GM12878 (cell line): ENCODE measurements around the gene GATAD2B. TPM values are rescaled to one million over a fixed set of nuclear protein-coding genes. Genes with fewer than 3 reads are reported as not detected.

ENCODE experiments used
- ATAC-seq: fragments of 200-7000 bp; cut with Tn5 transposase; 3 replicates; pipeline ENCODE4 v1.9.1; 2020; ENCODE audit warnings: mild to moderate bottlenecking, moderate library complexity
- BruUV-seq: library from RNA; stranded (reverse); fragments of 400-500 nt; replicated peaks from 2 replicates; lab custom pipeline; 2021; lab: Mats Ljungman, UMichigan
- CTCF ChIA-PET: fragments of 300-600 bp; sonication (Branson Sonifier 250); formaldehyde crosslinking; extraction: SDS; loops from one replicate; lab custom pipeline; 2021; ENCODE audit warnings: inconsistent platforms; lab: Yijun Ruan, JAX
- POLR2A ChIA-PET: fragments of 350-600 bp; formaldehyde crosslinking; extraction: SDS; loops from one replicate; lab custom pipeline; 2021; ENCODE audit warnings: inconsistent platforms; lab: Charles Lee
- RAD21 ChIA-PET: fragments of 300-600 bp; sonication (Branson Sonifier 250); formaldehyde crosslinking; loops from one replicate; lab custom pipeline; 2023; ENCODE audit warnings: antibody characterized with exemption; ENCODE audit not compliant: unreplicated experiment; lab: Charles Lee
- SMC1A ChIA-PET: fragments of 300-600 bp; sonication (Branson Sonifier 250); formaldehyde crosslinking; loops from one replicate; lab custom pipeline; 2023; ENCODE audit not compliant: unreplicated experiment, uncharacterized antibody; lab: Charles Lee
- DNase-seq: peaks from one replicate; pipeline ENCODE4 v3.0.0-alpha.2; 2011; ENCODE audit warnings: low read depth, low spot score
- FAIRE-seq: peaks from 3 replicates; lab custom pipeline; 2011; peaks lifted over from hg19 to GRCh38; lab: Jason Lieb, UNC
- H2AFZ ChIP-seq: 2 replicates; pipeline ENCODE4 v1.6.0; 2011; ENCODE audit warnings: low read depth, low read length, control low read depth; ENCODE audit not compliant: control insufficient read depth
- H3K27ac ChIP-seq: 2 replicates; pipeline ENCODE4 v1.5.1; 2011; ENCODE audit warnings: control low read depth; ENCODE audit not compliant: control insufficient read depth, insufficient read depth
- H3K27me3 ChIP-seq, 2 experiments: replicated peaks in 1 of 2; 2 replicates each; pipeline versions ENCODE4 v1.6.0 to v1.6.1; 2011; ENCODE audit warnings: low read length in 1 of 2; ENCODE audit not compliant: control insufficient read depth in 2 of 2, insufficient read depth in 2 of 2
- H3K36me3 ChIP-seq, 2 experiments: 2 replicates each; pipeline ENCODE4 v1.5.1; 2011; ENCODE audit warnings: low read length in 1 of 2; ENCODE audit not compliant: control insufficient read depth in 2 of 2, insufficient read depth in 2 of 2
- H3K4me1 ChIP-seq: 2 replicates; pipeline ENCODE4 v1.6.1; 2011; ENCODE audit warnings: mild to moderate bottlenecking, low read length, moderate library complexity, mixed read lengths; ENCODE audit not compliant: control insufficient read depth, insufficient read depth
- H3K4me2 ChIP-seq: 2 replicates; pipeline ENCODE4 v1.6.0; 2011; ENCODE audit warnings: control low read depth; ENCODE audit not compliant: control insufficient read depth, insufficient read depth
- H3K4me3 ChIP-seq: fragments of 200-600 bp; sonication (generic); 2 replicates; pipeline ENCODE4 v1.5.1; 2016
- H3K79me2 ChIP-seq: 2 replicates; pipeline ENCODE4 v1.6.0; 2011; ENCODE audit warnings: low read length; ENCODE audit not compliant: control insufficient read depth, insufficient read depth
- H3K9ac ChIP-seq: 2 replicates; pipeline ENCODE4 v1.8.0; 2011; ENCODE audit warnings: low read length, control low read depth, mixed read lengths; ENCODE audit not compliant: control insufficient read depth, insufficient read depth
- H3K9me3 ChIP-seq: replicated peaks from 3 replicates; pipeline ENCODE4 v1.5.1; 2011; ENCODE audit warnings: mild to moderate bottlenecking, low read length; ENCODE audit not compliant: control insufficient read depth, insufficient read depth
- H4K20me1 ChIP-seq: 2 replicates; pipeline ENCODE4 v1.6.0; 2011; ENCODE audit not compliant: control insufficient read depth, insufficient read depth
- BACH1 ChIP-seq: fragments of 450-650 bp; IDR thresholded peaks from 2 replicates; pipeline ENCODE4 v1.6.1; 2017; ENCODE audit warnings: mild to moderate bottlenecking, borderline replicate concordance
- BMI1 ChIP-seq: fragments of 450-650 bp; IDR thresholded peaks from 2 replicates; pipeline ENCODE4 v1.6.1; 2016; ENCODE audit warnings: mild to moderate bottlenecking, moderate library complexity, borderline replicate concordance
- CHD1 ChIP-seq: IDR thresholded peaks from 2 replicates; pipeline ENCODE4 v1.6.1; 2012; ENCODE audit warnings: low read depth, low read length, improper control_type of control experiment
- CHD2 ChIP-seq: IDR thresholded peaks from 2 replicates; pipeline ENCODE4 v1.6.1; 2011; ENCODE audit warnings: low read depth, low read length, improper control_type of control experiment, borderline replicate concordance
- CREB1 ChIP-seq: IDR thresholded peaks from 2 replicates; pipeline ENCODE4 v1.6.1; 2012; ENCODE audit warnings: low read depth, mild to moderate bottlenecking, inconsistent platforms
- E2F8 ChIP-seq: fragments of 450-650 bp; IDR thresholded peaks from 2 replicates; pipeline ENCODE4 v1.6.1; 2018; ENCODE audit warnings: mild to moderate bottlenecking, low read depth, moderate library complexity; ENCODE audit not compliant: partially characterized antibody
- HSF1 ChIP-seq: fragments of 150-350 bp; IDR thresholded peaks from 2 replicates; pipeline ENCODE4 v1.6.1; 2014; ENCODE audit warnings: mild to moderate bottlenecking, low read depth, low read length
- IRF4 ChIP-seq: IDR thresholded peaks from 2 replicates; pipeline ENCODE4 v1.6.1; 2011; ENCODE audit warnings: low read depth, low read length
- KAT2A ChIP-seq: conservative IDR thresholded peaks from 2 replicates; pipeline ENCODE4 v1.6.1; 2011; ENCODE audit warnings: low read depth, low read length; ENCODE audit not compliant: control insufficient read depth
- MTA3 ChIP-seq: IDR thresholded peaks from 2 replicates; pipeline ENCODE4 v1.6.1; 2012; ENCODE audit warnings: low read length, inconsistent platforms, borderline replicate concordance
- SPI1 ChIP-seq: IDR thresholded peaks from 2 replicates; pipeline ENCODE4 v1.6.1; 2011; ENCODE audit warnings: low read depth, mild to moderate bottlenecking, low read length, moderate library complexity, borderline replicate concordance; ENCODE audit not compliant: insufficient read depth
- STAT1 ChIP-seq: fragments of 450-650 bp; conservative IDR thresholded peaks from 2 replicates; pipeline ENCODE4 v1.6.1; 2014; ENCODE audit warnings: antibody characterized with exemption, mild to moderate bottlenecking
- ZNF622 ChIP-seq: fragments of 450-650 bp; IDR thresholded peaks from 2 replicates; pipeline ENCODE4 v1.6.1; 2017; ENCODE audit warnings: mild to moderate bottlenecking, inconsistent platforms
- WGBS: methylation state at CpG from one replicate; pipeline ENCODE4 v1.1.6; 2016; ENCODE audit warnings: low lambda C conversion rate; ENCODE audit not compliant: insufficient replicate concordance, insufficient coverage; ENCODE audit errors: missing lambda C conversion rate; 5-methylcytosine and 5-hydroxymethylcytosine counted together
- in situ Hi-C: fragments of 300-500 bp; cut with MboI; formaldehyde crosslinking; loops from 9 replicates; pipeline ENCODE4 v1.14.3; 2018; ENCODE audit warnings: mixed read lengths
- intact Hi-C: fragments of 100-400 bp; cut with micrococcal nuclease; formaldehyde crosslinking; loops from one replicate; pipeline ENCODE4 v1.14.2; 2022; ENCODE audit not compliant: unreplicated experiment
- polyA plus RNA-seq, 11 experiments: library from polyadenylated mRNA; depleted of rRNA in 4 of 11; unstranded in 6 of 11; stranded (reverse) in 5 of 11; fragments of >200 nt; fragmentation: Nextera tagmentation in 4 of 11; fragmentation: Illumina TruSeq in 1 of 11; extraction: Ambion mirVana in 4 of 11; extraction: Trizol in 1 of 11; gene quantifications; 1 replicate in 1 of 11; 2 replicates in 10 of 11; pipeline versions ENCODE4 v1.2.1 to v1.2.3, GENCODE V29; 2011 to 2016; ENCODE audit warnings: inconsistent platforms in 2 of 11, missing spikeins in 2 of 11, low read depth in 1 of 11
- total RNA-seq, 4 experiments: library from RNA; depleted of rRNA in 3 of 4; stranded (reverse); fragments of >200 nt in 3 of 4; fragmentation: Illumina TruSeq in 1 of 4; extraction: Trizol in 1 of 4; gene quantifications; 2 replicates each; pipeline versions ENCODE4 v1.2.1 to v1.2.3, GENCODE V29; 2013 to 2021
- TF ChIP-seq, protein P1 (sequence below): fragments of 450-650 bp; IDR thresholded peaks from 2 replicates; pipeline ENCODE4 v1.6.1; 2014; ENCODE audit warnings: mild to moderate bottlenecking
- TF ChIP-seq, protein P2 (sequence below): fragments of 450-650 bp; IDR thresholded peaks from 2 replicates; pipeline ENCODE4 v1.6.1; 2017; ENCODE audit warnings: mild to moderate bottlenecking, moderate library complexity

Gene GATAD2B
- total and polyA plus RNA-seq, 10 of the 15 experiments (the other 5 are each of a cell fraction or from before 2014, with no cell fraction given): 2.4 to 63.1 (median 8.7) TPM

DNA sequence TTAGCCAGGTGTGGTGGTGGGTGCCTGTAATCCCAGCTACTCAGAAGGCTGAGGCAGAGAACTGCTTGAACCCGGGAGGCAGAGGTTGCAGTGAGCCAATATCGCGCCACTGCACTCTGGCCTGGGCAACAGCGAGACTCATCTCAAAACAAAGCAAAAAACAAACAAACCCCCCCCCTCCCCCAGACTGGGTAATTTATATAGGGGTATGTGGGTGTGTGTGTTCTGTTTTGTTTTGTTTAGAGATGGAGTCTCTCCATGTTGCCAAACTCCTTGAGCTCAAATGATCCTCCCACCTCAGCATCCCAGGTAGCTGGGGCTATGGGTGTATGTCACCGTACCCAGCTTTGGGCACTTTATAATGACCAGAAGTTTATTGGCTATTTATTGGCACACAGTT lies 74.0 kb downstream of the GATAD2B start (continued):
- no peak for TF ChIP-seq ZNF622
- TF ChIP-seq, protein P1, sequence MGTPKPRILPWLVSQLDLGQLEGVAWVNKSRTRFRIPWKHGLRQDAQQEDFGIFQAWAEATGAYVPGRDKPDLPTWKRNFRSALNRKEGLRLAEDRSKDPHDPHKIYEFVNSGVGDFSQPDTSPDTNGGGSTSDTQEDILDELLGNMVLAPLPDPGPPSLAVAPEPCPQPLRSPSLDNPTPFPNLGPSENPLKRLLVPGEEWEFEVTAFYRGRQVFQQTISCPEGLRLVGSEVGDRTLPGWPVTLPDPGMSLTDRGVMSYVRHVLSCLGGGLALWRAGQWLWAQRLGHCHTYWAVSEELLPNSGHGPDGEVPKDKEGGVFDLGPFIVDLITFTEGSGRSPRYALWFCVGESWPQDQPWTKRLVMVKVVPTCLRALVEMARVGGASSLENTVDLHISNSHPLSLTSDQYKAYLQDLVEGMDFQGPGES: no peak
- TF ChIP-seq HSF1: no peak
- TF ChIP-seq BMI1: no peak

DNA sequence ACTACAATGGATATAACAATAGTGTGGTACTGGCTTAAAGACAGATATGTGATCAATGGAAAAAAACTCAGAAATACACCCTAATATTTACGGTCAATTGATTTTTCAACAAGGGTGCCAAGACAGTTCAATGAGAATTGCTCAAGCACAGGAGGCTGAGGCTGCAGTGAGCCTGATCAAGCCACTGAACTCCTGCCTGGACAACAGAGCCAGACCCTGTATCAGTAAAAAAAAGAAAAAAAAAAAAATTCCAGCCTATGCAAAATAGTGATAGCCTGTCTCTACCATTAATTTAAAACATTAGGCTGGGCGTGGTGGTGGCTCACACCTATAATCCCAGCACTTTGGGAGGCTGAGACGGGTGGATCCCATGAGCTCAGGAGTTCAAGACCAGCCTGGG lies 77.6 kb downstream of the GATAD2B start:
- ChIA-PET POLR2A (interaction anchor here (1.3 kb wide), 1 partner anchor 10 kb away, joined by 4 read pairs; no protein-coding TSS in a partner anchor), RAD21 (interaction anchor here (0.7 kb wide), 1 partner anchor 142 kb away, joined by 3 read pairs; no protein-coding TSS in a partner anchor), CTCF (no interaction called here), SMC1A (interaction anchor here (1.2 kb wide), 1 partner anchor 37 kb away, joined by 3 read pairs; no protein-coding TSS in a partner anchor)
- 100% methylated on average over 3 of the region's 3 CpGs for WGBS
- H3K9me3 ChIP-seq: no peaks in the 10 kb centered on the region; the same call in 2 of the 3 replicates
- H4K20me1 ChIP-seq: no peaks in the 10 kb centered on the region
- no peaks in the 10 kb centered on the region for H3K36me3 ChIP-seq
- H3K4me1 ChIP-seq: peaks cover 43% of the 10 kb centered on the region
- no peak overlapping the region for H2AFZ ChIP-seq
- BruUV-seq: no TSS peak
- intact Hi-C loops (no loop called here), in situ Hi-C loops (no loop called here)
- H3K9ac ChIP-seq: no peak overlapping the region
- FAIRE-seq (no peak), DNase-seq (no peak), ATAC-seq (no peak)
- H3K4me3 ChIP-seq: no peak overlapping the region
- no peaks in the 10 kb centered on the region for H3K27me3 ChIP-seq
- no peak overlapping the region for H3K27ac ChIP-seq
- peaks cover 37% of the 10 kb centered on the region for H3K79me2 ChIP-seq
- H3K4me2 ChIP-seq: no peak overlapping the region
- TF ChIP-seq BACH1 (no peak), IRF4 (no peak), STAT1 (no peak), E2F8 (no peak), MTA3 (no peak), SPI1 (no peak), KAT2A (no peak), CHD1 (no peak), CREB1 (no peak), CHD2 (no peak)
- TF ChIP-seq, protein P2, sequence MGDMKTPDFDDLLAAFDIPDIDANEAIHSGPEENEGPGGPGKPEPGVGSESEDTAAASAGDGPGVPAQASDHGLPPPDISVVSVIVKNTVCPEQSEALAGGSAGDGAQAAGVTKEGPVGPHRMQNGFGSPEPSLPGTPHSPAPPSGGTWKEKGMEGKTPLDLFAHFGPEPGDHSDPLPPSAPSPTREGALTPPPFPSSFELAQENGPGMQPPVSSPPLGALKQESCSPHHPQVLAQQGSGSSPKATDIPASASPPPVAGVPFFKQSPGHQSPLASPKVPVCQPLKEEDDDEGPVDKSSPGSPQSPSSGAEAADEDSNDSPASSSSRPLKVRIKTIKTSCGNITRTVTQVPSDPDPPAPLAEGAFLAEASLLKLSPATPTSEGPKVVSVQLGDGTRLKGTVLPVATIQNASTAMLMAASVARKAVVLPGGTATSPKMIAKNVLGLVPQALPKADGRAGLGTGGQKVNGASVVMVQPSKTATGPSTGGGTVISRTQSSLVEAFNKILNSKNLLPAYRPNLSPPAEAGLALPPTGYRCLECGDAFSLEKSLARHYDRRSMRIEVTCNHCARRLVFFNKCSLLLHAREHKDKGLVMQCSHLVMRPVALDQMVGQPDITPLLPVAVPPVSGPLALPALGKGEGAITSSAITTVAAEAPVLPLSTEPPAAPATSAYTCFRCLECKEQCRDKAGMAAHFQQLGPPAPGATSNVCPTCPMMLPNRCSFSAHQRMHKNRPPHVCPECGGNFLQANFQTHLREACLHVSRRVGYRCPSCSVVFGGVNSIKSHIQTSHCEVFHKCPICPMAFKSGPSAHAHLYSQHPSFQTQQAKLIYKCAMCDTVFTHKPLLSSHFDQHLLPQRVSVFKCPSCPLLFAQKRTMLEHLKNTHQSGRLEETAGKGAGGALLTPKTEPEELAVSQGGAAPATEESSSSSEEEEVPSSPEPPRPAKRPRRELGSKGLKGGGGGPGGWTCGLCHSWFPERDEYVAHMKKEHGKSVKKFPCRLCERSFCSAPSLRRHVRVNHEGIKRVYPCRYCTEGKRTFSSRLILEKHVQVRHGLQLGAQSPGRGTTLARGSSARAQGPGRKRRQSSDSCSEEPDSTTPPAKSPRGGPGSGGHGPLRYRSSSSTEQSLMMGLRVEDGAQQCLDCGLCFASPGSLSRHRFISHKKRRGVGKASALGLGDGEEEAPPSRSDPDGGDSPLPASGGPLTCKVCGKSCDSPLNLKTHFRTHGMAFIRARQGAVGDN: no peak
